ENCODE measurements around the gene AHDC1. TPM values are rescaled to one million over a fixed set of nuclear protein-coding genes. Genes with fewer than 3 reads are reported as not detected.

Gene AHDC1
- total RNA-seq, 1 experiment from 2014 or later: 33.7 TPM

DNA sequence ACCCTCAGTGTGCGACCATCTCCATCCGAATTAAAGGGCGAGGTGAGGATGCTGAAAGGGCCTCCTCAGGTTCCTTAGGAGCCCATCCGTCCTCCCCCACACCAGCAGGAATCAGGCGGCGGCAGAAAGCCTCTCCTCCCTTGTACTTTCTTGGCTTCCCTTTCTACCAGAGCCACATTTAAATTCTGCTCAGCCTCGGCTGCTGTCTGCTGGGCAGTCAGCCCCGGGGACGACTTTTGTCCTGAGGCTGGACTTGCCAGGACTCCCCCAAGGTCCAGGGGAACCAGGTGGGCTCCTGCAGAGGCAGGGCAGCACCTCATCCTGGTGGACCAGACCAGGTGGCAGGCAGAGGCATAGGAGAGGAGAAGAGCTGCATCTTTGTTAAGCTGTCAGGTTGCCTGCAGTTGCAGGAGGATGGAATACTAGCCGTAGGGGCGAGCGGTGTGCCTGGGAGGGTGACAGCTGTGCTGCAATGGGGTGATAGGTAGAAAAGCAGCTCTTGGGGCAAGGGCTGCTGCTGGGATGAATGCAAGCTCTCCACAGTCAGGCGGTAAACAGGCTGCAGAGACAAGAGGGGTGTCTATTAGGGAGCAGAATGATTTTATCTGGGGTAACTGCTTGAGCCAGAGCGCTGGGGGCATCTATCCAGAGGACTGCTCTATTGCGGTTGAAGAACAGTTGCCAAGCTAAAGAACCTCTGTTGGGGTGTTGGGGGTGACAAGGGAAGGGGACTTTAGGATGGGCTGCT lies 67.8 kb downstream of the AHDC1 start:
- Histone ChIP-seq H3K36me3 (ENCODE audit: control insufficient read depth in 1 of 2, insufficient read depth in 2 of 2, low read length in 2 of 2) (peaks cover 0 to 6% of the 10 kb centered on the region in 2 experiments; a peak in 1 of 4 replicates), H2AFZ (ENCODE audit: low read depth, low read length, poor library complexity, severe bottlenecking) (no peak overlapping the region), H3K27me3 (ENCODE audit: insufficient read depth, low read length) (no peaks in the 10 kb centered on the region), H3K4me2 (ENCODE audit: low read length) (no peak overlapping the region), H3K9me2 (ENCODE audit: insufficient read depth) (no peaks in the 10 kb centered on the region), H4K20me1 (ENCODE audit: insufficient read depth) (no peaks in the 10 kb centered on the region), H3K79me2 (ENCODE audit: insufficient read depth, low read length) (peaks cover 22% of the 10 kb centered on the region), H3K4me3 (replicated peaks in 1 of 2; ENCODE audit: low read depth in 1 of 2, low read length in 2 of 2) (no peak overlapping the region), H3K4me1 (ENCODE audit: control insufficient read depth in 1 of 2, insufficient read depth in 2 of 2, low read length in 2 of 2) (peaks cover 50 to 67% of the 10 kb centered on the region in 2 experiments), H3K9me3 (ENCODE audit: control insufficient read depth in 1 of 2, insufficient read depth in 1 of 2, low read depth in 1 of 2, low read length in 2 of 2) (no peaks in the 10 kb centered on the region), H3K27ac (ENCODE audit: low read depth, low read length) (no peak overlapping the region), H3K9ac (ENCODE audit: low read length) (no peak overlapping the region)
- intact Hi-C loops (cut with micrococcal nuclease): no loop called here
- POLR2A ChIA-PET: no interaction called here
- no TSS peak for BruUV-seq (replicated peaks)
- TF ChIP-seq ELF1 (IDR thresholded peaks at IDR 0.05; ENCODE audit: borderline replicate concordance, low read depth) (no peak), CBX3 (IDR thresholded peaks at IDR 0.05; ENCODE audit: low read depth) (no peak), CEBPB (IDR thresholded peaks at IDR 0.05; ENCODE audit: low read depth) (no peak), POLR2A (IDR thresholded peaks at IDR 0.05; ENCODE audit: borderline replicate concordance, extremely low read depth, insufficient read depth, insufficient read length) (no peak), REST (IDR thresholded peaks at IDR 0.05; ENCODE audit: low read depth) (no peak), ZFX (IDR thresholded peaks at IDR 0.05) (no peak)
- TF ChIP-seq, protein P1, sequence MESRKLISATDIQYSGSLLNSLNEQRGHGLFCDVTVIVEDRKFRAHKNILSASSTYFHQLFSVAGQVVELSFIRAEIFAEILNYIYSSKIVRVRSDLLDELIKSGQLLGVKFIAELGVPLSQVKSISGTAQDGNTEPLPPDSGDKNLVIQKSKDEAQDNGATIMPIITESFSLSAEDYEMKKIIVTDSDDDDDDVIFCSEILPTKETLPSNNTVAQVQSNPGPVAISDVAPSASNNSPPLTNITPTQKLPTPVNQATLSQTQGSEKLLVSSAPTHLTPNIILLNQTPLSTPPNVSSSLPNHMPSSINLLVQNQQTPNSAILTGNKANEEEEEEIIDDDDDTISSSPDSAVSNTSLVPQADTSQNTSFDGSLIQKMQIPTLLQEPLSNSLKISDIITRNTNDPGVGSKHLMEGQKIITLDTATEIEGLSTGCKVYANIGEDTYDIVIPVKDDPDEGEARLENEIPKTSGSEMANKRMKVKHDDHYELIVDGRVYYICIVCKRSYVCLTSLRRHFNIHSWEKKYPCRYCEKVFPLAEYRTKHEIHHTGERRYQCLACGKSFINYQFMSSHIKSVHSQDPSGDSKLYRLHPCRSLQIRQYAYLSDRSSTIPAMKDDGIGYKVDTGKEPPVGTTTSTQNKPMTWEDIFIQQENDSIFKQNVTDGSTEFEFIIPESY (IDR thresholded peaks at IDR 0.05; ENCODE audit: extremely low read depth, insufficient replicate concordance, low read length): no peak
- RAD21 ChIA-PET (ENCODE audit: low non-redundant PET in 1 of 2, low total read pairs in 2 of 2, uncharacterized antibody in 2 of 2, unreplicated experiment in 2 of 2): no interaction called here
- CTCF ChIA-PET: no interaction called here
- ATAC-seq (no peak), DNase-seq (ENCODE audit: low read depth, low spot score) (no peak)

All from HCT116 (cell line).